PFSK-1 (cell line): ENCODE data around the gene MSH6.

ENCODE experiments used
- FOXP2 ChIP-seq: optimal IDR thresholded peaks from 2 replicates; pipeline ENCODE3; 2011; ENCODE audit warnings: borderline replicate concordance, control low read depth, inconsistent platforms; ENCODE audit not compliant: insufficient read depth; ENCODE audit errors: extremely low read length, extremely low read depth
- POLR2AphosphoS5 ChIP-seq: IDR thresholded peaks from 2 replicates; pipeline ENCODE4 v1.6.1; 2012; ENCODE audit warnings: low read depth, mild to moderate bottlenecking, control low read depth, low read length, moderate library complexity
- REST ChIP-seq, 2 experiments: IDR thresholded peaks; 2 replicates each; pipeline versions ENCODE4 v1.6.1 to v1.8.0; 2011 to 2012; ENCODE audit warnings: low read depth in 2 of 2, low read length in 2 of 2, control low read depth in 1 of 2, inconsistent platforms in 1 of 2, mild to moderate bottlenecking in 1 of 2, moderate library complexity in 1 of 2; ENCODE audit not compliant: insufficient read depth in 1 of 2
- SIN3A ChIP-seq: IDR thresholded peaks from 2 replicates; pipeline ENCODE4 v1.6.1; 2012; ENCODE audit warnings: mild to moderate bottlenecking, low read length, moderate library complexity, borderline replicate concordance; ENCODE audit not compliant: insufficient read depth
- TAF1 ChIP-seq: IDR thresholded peaks from 2 replicates; pipeline ENCODE4 v1.6.1; 2012; ENCODE audit warnings: low read length, control low read depth, borderline replicate concordance; ENCODE audit not compliant: insufficient read depth

Gene MSH6

GRCh38 chr2:47796090-47796697 lies 13.2 kb downstream of the MSH6 start:
- no peak for TF ChIP-seq SIN3A
- TF ChIP-seq REST (IDR thresholded peaks at IDR 0.05; ENCODE audit: insufficient read depth in 1 of 2, low read depth in 2 of 2, low read length in 2 of 2), result no peak

GRCh38 chr2:47798631-47799030 lies 15.7 kb downstream of the MSH6 start:
- TF ChIP-seq FOXP2 (no peak), REST (IDR thresholded peaks at IDR 0.05; ENCODE audit: insufficient read depth in 1 of 2, low read depth in 2 of 2, low read length in 2 of 2) (no peak), SIN3A (no peak), TAF1 (no peak), POLR2AphosphoS5 (no peak)

GRCh38 chr2:47799031-47799609 lies 16.2 kb downstream of the MSH6 start:
- TF ChIP-seq REST (IDR thresholded peaks at IDR 0.05; ENCODE audit: insufficient read depth in 1 of 2, low read depth in 2 of 2, low read length in 2 of 2) (no peak), POLR2AphosphoS5 (no peak), SIN3A (no peak), FOXP2 (no peak), TAF1 (no peak)

GRCh38 chr2:47801118-47801517 lies 18.2 kb downstream of the MSH6 start:
- no peak for TF ChIP-seq SIN3A
- TF ChIP-seq FOXP2, result no peak
- TF ChIP-seq TAF1, result no peak
- no peak for TF ChIP-seq POLR2AphosphoS5
- no peak for TF ChIP-seq REST (IDR thresholded peaks at IDR 0.05; ENCODE audit: insufficient read depth in 1 of 2, low read depth in 2 of 2, low read length in 2 of 2)

- TF ChIP-seq SIN3A (no peak), POLR2AphosphoS5 (no peak), REST (IDR thresholded peaks at IDR 0.05; ENCODE audit: insufficient read depth in 1 of 2, low read depth in 2 of 2, low read length in 2 of 2) (no peak)
Measured at GRCh38 chr2:47803363-47803762, 20.4 kb downstream of the MSH6 start.
